HG02870 (cell line): Measurements from ENCODE around the gene TUBAL3.
"Not testable (repeated sequence)": the region's sequence is repeated elsewhere in the genome, so short reads cannot be mapped to it uniquely, and the experiment has no call there.

Experiments
- ATAC-seq: cut with Tn5 transposase; IDR thresholded peaks from one replicate; pipeline ENCODE4 v1.9.1; 2021; ENCODE audit warnings: mild to moderate bottlenecking, moderate library complexity; ENCODE audit not compliant: unreplicated experiment

TUBAL3 gene

GRCh38 chr10:5424751-5425150 is 20.1 kb upstream of the TUBAL3 start:
- ATAC-seq = no peak

DNA sequence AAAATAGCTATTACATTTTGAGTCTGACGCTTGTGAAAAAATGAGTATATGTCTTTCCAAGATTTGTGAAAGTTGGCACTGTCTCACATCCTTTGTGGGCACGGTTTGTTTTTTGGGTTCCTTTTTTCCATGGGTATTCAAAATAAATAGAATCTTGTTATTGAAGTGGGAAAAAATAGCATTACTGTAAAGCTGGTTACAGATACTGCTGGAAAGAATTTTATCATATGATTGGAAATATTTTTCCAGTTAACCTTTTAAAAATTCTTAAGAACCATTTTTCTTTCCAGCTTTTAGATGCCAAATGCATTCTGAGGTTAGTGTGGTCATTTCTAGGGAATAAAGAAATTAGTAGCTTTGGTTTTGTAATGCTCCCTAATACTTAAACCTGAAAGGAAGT is 19.1 kb upstream of the TUBAL3 start:
- ATAC-seq = no peak

GRCh38 chr10:5419466-5420094 is 15.0 kb upstream of the TUBAL3 start:
- ATAC-seq = no peak

DNA sequence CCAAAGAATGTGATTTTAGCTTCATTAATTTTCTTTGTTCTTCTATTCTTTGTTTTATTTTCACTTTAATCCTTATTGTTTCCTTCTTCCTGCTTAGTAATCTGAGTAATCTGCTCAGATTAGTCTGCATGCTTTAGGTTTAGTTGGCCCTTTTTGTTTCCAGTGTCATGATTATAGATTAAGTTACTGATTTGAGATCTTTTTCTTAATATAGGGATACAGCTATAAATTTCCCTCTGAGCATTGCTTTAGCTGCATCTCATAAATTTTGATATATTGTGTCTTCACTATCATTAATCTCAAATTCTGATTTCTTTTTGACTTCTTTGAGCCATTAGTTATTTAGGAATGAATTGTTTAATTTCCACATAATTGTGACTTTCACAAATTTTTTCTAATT is 14.0 kb upstream of the TUBAL3 start:
- no peak for ATAC-seq

- ATAC-seq = no peak
Measured at GRCh38 chr10:5416981-5417380, 12.4 kb upstream of the TUBAL3 start.

- ATAC-seq = no peak
Measured at GRCh38 chr10:5413012-5413938, 8.6 kb upstream of the TUBAL3 start.

DNA sequence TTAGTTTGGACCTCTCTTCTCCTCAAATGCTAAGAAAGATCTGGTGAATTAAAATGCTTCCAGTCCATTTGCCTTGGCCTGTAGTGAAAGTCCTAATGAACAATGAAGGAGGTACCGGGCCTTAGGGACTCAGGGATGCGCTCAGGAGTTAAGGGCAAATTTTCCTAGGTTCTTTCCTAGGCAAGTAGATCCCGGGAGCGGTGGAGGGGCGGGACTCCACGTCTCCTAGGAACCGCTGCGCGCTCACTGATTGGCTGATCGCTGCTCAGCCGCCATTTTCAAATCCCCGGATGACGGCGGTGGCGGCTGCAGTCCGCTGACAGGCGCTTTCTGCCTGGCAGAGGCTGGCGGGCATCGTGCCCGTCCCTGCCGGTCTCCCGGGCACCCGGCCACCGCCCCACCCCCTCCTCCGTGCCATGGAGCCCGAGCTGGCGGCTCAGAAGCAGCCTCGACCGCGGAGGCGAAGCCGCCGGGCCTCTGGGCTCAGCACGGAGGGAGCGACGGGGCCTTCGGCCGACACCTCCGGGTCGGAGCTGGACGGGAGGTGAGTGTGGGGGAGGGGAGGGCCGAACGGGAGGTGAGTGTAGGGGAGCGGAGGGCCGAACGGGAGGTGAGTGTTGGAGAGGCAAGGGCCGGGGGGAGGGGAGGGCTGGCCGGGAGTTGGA is 7.8 kb upstream of the TUBAL3 start, which contains the start of gene NET1:
TSS of gene NET1 (plus strand) at position 281 of the 665 bp plus-strand sequence. CDS start at position 417, 136 bp downstream.
- ATAC-seq = peak; percentile 94

GRCh38 chr10:5411941-5412276 is 7.3 kb upstream of the TUBAL3 start:
- ATAC-seq = no peak

GRCh38 chr10:5410787-5411186 is 6.2 kb upstream of the TUBAL3 start:
- not testable (repeated sequence) for ATAC-seq

GRCh38 chr10:5406918-5407317 is 2.3 kb upstream of the TUBAL3 start:
- no peak for ATAC-seq

DNA sequence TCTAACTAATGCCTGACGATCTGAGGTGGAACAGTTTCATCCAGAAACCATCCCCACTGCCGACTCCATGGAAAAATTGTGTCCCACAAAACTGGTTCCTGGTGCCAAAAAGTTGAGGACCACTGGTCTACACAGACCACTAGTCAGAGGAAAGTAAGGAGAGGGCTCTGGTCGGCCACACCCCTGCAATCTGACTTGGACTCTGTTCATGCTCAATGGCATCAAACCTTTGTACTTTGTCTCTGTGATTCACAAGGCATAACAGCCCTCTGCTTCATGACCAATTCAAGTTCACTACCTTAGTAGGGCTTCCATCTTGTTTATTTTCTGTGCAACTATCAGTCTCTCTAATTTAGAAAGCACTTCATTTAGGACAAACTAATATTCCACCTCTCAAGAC is 1.8 kb downstream of the TUBAL3 start:
- no peak for ATAC-seq

DNA sequence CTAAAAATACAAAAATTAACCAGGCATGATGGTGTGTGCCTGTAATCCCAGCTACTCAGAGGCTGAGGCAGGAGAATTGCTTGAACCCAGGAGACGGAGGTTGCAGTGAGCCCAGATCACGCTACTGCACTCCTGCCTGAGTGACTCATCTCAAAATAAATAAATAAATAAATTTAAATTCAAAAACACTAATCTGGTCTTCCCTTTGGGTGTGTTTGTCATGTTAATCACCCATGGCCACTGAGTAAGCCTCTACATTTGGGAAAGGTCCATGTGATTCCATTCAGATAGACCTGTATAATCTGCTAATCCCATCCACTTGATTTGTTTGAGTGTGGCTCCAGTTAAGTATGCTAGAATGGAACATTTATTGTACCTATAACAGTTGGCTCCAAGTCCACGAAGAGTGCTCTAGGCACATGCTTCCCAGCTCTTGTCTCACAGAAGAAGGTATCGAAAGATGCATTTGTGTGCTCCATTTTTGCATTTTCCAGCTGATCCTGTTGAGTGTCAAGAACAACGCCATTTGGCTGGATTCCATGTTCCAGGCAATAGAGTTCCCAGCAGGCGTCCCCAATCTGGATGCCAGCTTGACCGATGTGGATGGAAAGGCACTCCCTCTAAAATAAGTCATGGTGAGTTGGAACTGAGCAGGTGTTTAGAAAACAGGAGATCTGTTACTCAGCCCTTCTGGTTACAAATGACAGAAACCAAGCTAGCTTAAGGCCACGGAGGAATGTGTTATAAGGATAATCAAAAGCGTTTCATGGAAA is 4.0 kb downstream of the TUBAL3 start:
- no peak for ATAC-seq

GRCh38 chr10:5399332-5399731 is 5.3 kb downstream of the TUBAL3 start:
- ATAC-seq = no peak

- ATAC-seq = no peak
Measured at GRCh38 chr10:5396556-5397300, 7.9 kb downstream of the TUBAL3 start.

- ATAC-seq = no peak
Measured at GRCh38 chr10:5395168-5395567, 9.5 kb downstream of the TUBAL3 start.

DNA sequence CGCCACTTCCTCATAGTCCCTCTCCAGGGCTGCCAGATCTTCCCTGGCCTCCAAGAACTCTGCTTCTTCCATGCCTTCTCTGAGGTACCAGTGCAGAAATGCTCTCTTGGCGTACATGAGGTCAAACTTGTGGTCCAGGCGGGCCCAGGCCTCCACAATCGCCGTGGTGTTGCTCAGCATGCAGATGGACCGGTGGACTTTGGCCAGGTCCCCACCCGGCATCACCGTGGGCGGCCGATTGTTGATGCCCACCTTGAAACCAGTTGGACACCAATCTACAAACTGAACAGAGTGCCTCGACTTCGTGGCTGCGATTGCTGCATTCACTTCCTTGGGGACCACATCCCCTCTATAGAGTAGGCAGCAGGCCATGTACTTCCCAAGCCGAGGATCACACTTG is 11.1 kb downstream of the TUBAL3 start:
- ATAC-seq = no peak

DNA sequence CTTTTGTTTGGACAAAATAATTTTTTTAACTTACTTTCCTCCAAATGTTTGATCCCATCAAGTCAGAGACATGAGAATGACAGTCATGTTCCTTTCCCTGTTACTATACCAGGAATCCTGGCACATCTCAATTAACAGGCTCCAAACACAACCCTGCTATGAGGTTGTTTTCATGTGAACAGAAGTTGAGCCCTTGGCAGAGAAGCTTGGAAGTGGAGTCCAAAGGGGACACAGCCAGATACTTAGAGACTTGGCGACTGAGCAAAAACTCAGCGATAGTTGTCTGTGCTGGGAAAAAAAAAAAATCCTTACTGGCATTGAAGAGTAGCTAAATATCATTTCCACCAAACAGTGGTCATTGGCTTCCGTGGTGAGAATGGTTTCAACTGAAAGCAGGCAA is 12.8 kb downstream of the TUBAL3 start:
- no peak for ATAC-seq

DNA sequence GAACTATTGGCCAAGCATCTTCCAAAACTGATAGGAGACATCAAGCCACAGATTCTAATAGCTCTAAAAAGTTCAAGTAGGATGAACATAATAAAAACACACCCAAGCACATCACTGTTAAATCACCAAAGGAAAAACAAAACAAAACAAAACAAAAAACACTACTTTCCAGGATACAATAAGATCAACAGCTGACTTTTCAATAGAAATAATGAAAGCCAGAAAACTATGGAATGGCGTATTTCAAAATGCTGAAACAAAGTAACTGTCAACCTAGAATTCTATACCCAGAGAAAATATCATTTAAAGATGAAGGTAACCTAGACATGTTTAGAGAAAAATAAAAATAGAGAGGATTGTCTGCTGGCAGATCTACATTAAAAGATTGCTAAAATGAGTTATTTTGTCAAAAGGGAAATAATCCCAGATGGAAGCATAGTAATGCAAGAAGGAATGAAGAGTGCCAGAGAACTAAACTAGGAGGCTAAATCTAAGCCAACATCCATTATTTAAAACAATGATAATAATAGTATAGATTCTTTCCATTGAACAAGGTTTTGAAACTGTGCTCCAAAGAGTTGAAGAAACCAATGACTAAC is 13.9 kb downstream of the TUBAL3 start:
- ATAC-seq = no peak

- no peak for ATAC-seq
Measured at GRCh38 chr10:5387169-5387568, 17.5 kb downstream of the TUBAL3 start.

DNA sequence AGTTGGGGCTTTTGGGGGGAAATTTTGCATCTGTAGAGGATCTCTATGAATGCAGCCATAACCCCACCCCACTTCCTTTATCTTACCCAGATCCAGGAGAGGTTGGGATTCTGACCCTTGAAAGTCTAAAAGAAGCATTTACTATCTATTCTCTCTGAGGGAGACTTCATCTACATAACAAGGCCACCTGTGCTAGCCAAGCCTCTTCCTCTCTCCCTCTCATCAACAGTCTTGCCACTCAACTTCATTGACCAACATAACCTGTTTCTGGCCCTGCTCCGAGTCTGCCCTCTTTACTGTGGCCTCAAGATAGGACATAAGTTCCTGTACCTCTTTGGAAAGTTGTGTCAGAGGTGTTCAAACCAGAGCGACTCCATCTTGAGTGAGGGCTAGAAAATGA is 19.4 kb downstream of the TUBAL3 start:
- ATAC-seq = no peak
